Measurements from ENCODE around the gene OR52N2. TPM values are rescaled to one million over a fixed set of nuclear protein-coding genes. Genes with fewer than 3 reads are reported as not detected.

The OR52N2 gene
- total RNA-seq, 1 donor from 2014 or later, result not detected

- no peaks in the 10 kb centered on the region for H3K9me3 ChIP-seq
- H3K27me3 ChIP-seq, result no peaks in the 10 kb centered on the region
- intact Hi-C loops (cut with DNase I), result no loop called here
- no peak for TF ChIP-seq CTCF (IDR thresholded peaks at IDR 0.05)
- no peaks in the 10 kb centered on the region for H3K36me3 ChIP-seq
- no peak for ATAC-seq
- H3K4me1 ChIP-seq, result no peaks in the 10 kb centered on the region
- DNase-seq, result no peak
- H3K27ac ChIP-seq, result no peak overlapping the region
- H3K4me3 ChIP-seq, result no peak overlapping the region
Measured at GRCh38 chr11:5846701-5847100, 38.0 kb downstream of the OR52N2 start.

GRCh38 chr11:5847711-5848110 is 39.0 kb downstream of the OR52N2 start:
- DNase-seq (no peak), ATAC-seq (no peak)
- TF ChIP-seq CTCF (IDR thresholded peaks at IDR 0.05), result no peak
- intact Hi-C loops (cut with DNase I), result no loop called here
- H3K36me3 ChIP-seq, result no peaks in the 10 kb centered on the region
- no peaks in the 10 kb centered on the region for H3K9me3 ChIP-seq
- H3K4me1 ChIP-seq, result no peaks in the 10 kb centered on the region
- H3K4me3 ChIP-seq, result no peak overlapping the region
- no peak overlapping the region for H3K27ac ChIP-seq
- H3K27me3 ChIP-seq, result no peaks in the 10 kb centered on the region

GRCh38 chr11:5851002-5851401 is 42.3 kb downstream of the OR52N2 start:
- Histone ChIP-seq H3K36me3 (no peaks in the 10 kb centered on the region), H3K27me3 (no peaks in the 10 kb centered on the region), H3K27ac (no peak overlapping the region), H3K9me3 (no peaks in the 10 kb centered on the region), H3K4me1 (no peaks in the 10 kb centered on the region), H3K4me3 (no peak overlapping the region)
- intact Hi-C loops (cut with DNase I), result no loop called here
- no peak for DNase-seq
- ATAC-seq, result no peak
- TF ChIP-seq CTCF (IDR thresholded peaks at IDR 0.05), result no peak

- no peaks in the 10 kb centered on the region for H3K9me3 ChIP-seq
- no peak within 1 kb of the TSS for H3K4me3 ChIP-seq
- no peak for TF ChIP-seq CTCF (IDR thresholded peaks at IDR 0.05)
- no peaks in the 10 kb centered on the region for H3K36me3 ChIP-seq
- ATAC-seq (no peak), DNase-seq (no peak)
- H3K27ac ChIP-seq, result no peak within 1 kb of the TSS
- no peaks in the 10 kb centered on the region for H3K4me1 ChIP-seq
- no peaks in the 10 kb centered on the region for H3K27me3 ChIP-seq
- intact Hi-C loops (cut with DNase I), result no loop called here
Measured at GRCh38 chr11:5857590-5857989, 48.9 kb downstream of the OR52N2 start, which contains the start of gene OR52E8. OR52E8 (minus strand) TSS chr11:5857690; CDS start chr11:5857690, 0 bp downstream.

GRCh38 chr11:5865826-5866225 is 57.1 kb downstream of the OR52N2 start:
- TF ChIP-seq CTCF (IDR thresholded peaks at IDR 0.05), result no peak
- Histone ChIP-seq H3K27ac (no peak overlapping the region), H3K4me3 (no peak overlapping the region), H3K9me3 (no peaks in the 10 kb centered on the region), H3K27me3 (no peaks in the 10 kb centered on the region), H3K4me1 (no peaks in the 10 kb centered on the region), H3K36me3 (no peaks in the 10 kb centered on the region)
- no peak for DNase-seq
- no peak for ATAC-seq
- intact Hi-C loops (cut with DNase I), result no loop called here

Other genes with a start within 250 kb of the OR52N2 start
- gene OR52B6, start 228.0 kb upstream of the OR52N2 start, total RNA-seq, result not detected
- gene TRIM6, start 212.3 kb upstream of the OR52N2 start, total RNA-seq, result 2.4 TPM
- gene TRIM34, start 183.9 kb upstream of the OR52N2 start, total RNA-seq, result 10.4 TPM
- gene TRIM5, start 123.8 kb upstream of the OR52N2 start, total RNA-seq, result 44.4 TPM
- gene TRIM22, start 119.1 kb upstream of the OR52N2 start, total RNA-seq, result 203 TPM
- gene OR56B1, start 72.5 kb upstream of the OR52N2 start, total RNA-seq, result 0.17 TPM
- gene OR52N4, start 54.7 kb upstream of the OR52N2 start, total RNA-seq, result 0.93 TPM
- gene OR52N5, start 25.6 kb upstream of the OR52N2 start, total RNA-seq, result not detected
- gene OR52N1, start 17.7 kb upstream of the OR52N2 start, total RNA-seq, result not detected
- not detected for gene OR52E6, start 33.0 kb downstream of the OR52N2 start, total RNA-seq
- not detected for gene OR52E8, start 48.8 kb downstream of the OR52N2 start, total RNA-seq
- gene OR52E4, start 71.7 kb downstream of the OR52N2 start, total RNA-seq, result not detected
- not detected for gene OR52E5, start 84.3 kb downstream of the OR52N2 start, total RNA-seq
- not detected for gene OR56A3, start 133.3 kb downstream of the OR52N2 start, total RNA-seq
- gene OR56A5, start 159.6 kb downstream of the OR52N2 start, total RNA-seq, result not detected
- not detected for gene OR52L1, start 178.1 kb downstream of the OR52N2 start, total RNA-seq
- gene OR56A4, start 198.0 kb downstream of the OR52N2 start, total RNA-seq, result not detected
- not detected for gene OR56A1, start 221.8 kb downstream of the OR52N2 start, total RNA-seq